Parathyroid adenoma (tissue), 2 donors: ENCODE results near the gene DAZAP1.

Experiments used
- H2AFZ ChIP-seq: fragments of 300-600 bp; sonication (generic); one replicate; pipeline ENCODE4 v1.7.0; 2017; ENCODE audit warnings: antibody characterized with exemption, mild to moderate bottlenecking
- H3K27ac ChIP-seq: fragments of 300-600 bp; sonication (generic); one replicate; pipeline ENCODE4 v1.7.0; 2017
- H3K27me3 ChIP-seq: fragments of 300-600 bp; sonication (generic); one replicate; pipeline ENCODE4 v1.7.0; 2017; ENCODE audit warnings: low read length; ENCODE audit not compliant: control insufficient read depth, insufficient read depth
- H3K36me3 ChIP-seq: fragments of 300-600 bp; sonication (generic); one replicate; pipeline ENCODE4 v1.7.0; 2017; ENCODE audit warnings: low read length; ENCODE audit not compliant: control insufficient read depth, insufficient read depth
- H3K4me1 ChIP-seq: fragments of 300-600 bp; sonication (generic); one replicate; pipeline ENCODE4 v1.7.0; 2017; ENCODE audit warnings: control low read depth
- H3K4me2 ChIP-seq: fragments of 300-600 bp; sonication (generic); one replicate; pipeline ENCODE4 v1.7.0; 2017; ENCODE audit warnings: low read length
- H3K4me3 ChIP-seq: fragments of 300-600 bp; sonication (generic); one replicate; pipeline ENCODE4 v1.7.0; 2017; ENCODE audit warnings: low read depth, low read length
- H3K79me2 ChIP-seq: fragments of 300-600 bp; sonication (generic); one replicate; pipeline ENCODE4 v1.7.0; 2017; ENCODE audit warnings: control low read depth
- H3K9ac ChIP-seq: fragments of 300-600 bp; sonication (generic); one replicate; pipeline ENCODE4 v1.7.0; 2017; ENCODE audit warnings: mild to moderate bottlenecking
- H3K9me3 ChIP-seq: fragments of 300-600 bp; sonication (generic); one replicate; pipeline ENCODE4 v1.7.0; 2017; ENCODE audit warnings: low read length; ENCODE audit not compliant: control insufficient read depth
- CTCF ChIP-seq: fragments of 300-600 bp; sonication (generic); IDR thresholded peaks from one replicate; pipeline ENCODE4 v1.7.0; 2017; ENCODE audit warnings: antibody characterized with exemption, mild to moderate bottlenecking
- donor health status: primary hyperparathyroidism.

The DAZAP1 gene

GRCh38 chr19:1421958-1422305, 14.5 kb downstream of the DAZAP1 start:
- no peak overlapping the region for H2AFZ ChIP-seq
- H3K27ac ChIP-seq: no peak overlapping the region
- no peak overlapping the region for H3K9ac ChIP-seq
- H3K4me2 ChIP-seq: no peak overlapping the region
- no peak overlapping the region for H3K4me3 ChIP-seq
- peaks cover 60% of the 10 kb centered on the region for H3K79me2 ChIP-seq
- peaks cover 3% of the 10 kb centered on the region for H3K4me1 ChIP-seq
- no peaks in the 10 kb centered on the region for H3K9me3 ChIP-seq
- no peak for TF ChIP-seq CTCF
- H3K27me3 ChIP-seq: no peaks in the 10 kb centered on the region
- H3K36me3 ChIP-seq: no peaks in the 10 kb centered on the region

- Histone ChIP-seq H3K4me3 (no peak overlapping the region), H3K9ac (no peak overlapping the region), H3K79me2 (peaks cover 56% of the 10 kb centered on the region), H3K27ac (no peak overlapping the region), H3K36me3 (no peaks in the 10 kb centered on the region), H3K4me2 (no peak overlapping the region), H3K9me3 (no peaks in the 10 kb centered on the region), H2AFZ (no peak overlapping the region), H3K4me1 (no peaks in the 10 kb centered on the region), H3K27me3 (no peaks in the 10 kb centered on the region)
- TF ChIP-seq CTCF: no peak
Measured at GRCh38 chr19:1422360-1422759, 15.0 kb downstream of the DAZAP1 start.

GRCh38 chr19:1422943-1423342, 15.6 kb downstream of the DAZAP1 start:
- Histone ChIP-seq H3K4me1 (no peaks in the 10 kb centered on the region), H2AFZ (no peak overlapping the region), H3K79me2 (peaks cover 51% of the 10 kb centered on the region), H3K4me3 (no peak overlapping the region), H3K9me3 (no peaks in the 10 kb centered on the region), H3K9ac (no peak overlapping the region), H3K27ac (no peak overlapping the region), H3K36me3 (no peaks in the 10 kb centered on the region), H3K27me3 (no peaks in the 10 kb centered on the region), H3K4me2 (no peak overlapping the region)
- TF ChIP-seq CTCF: no peak

- H2AFZ ChIP-seq: no peak overlapping the region
- H3K4me2 ChIP-seq: no peak overlapping the region
- no peak for TF ChIP-seq CTCF
- no peak overlapping the region for H3K4me3 ChIP-seq
- peaks cover 44% of the 10 kb centered on the region for H3K79me2 ChIP-seq
- no peak overlapping the region for H3K27ac ChIP-seq
- H3K4me1 ChIP-seq: no peaks in the 10 kb centered on the region
- no peaks in the 10 kb centered on the region for H3K9me3 ChIP-seq
- H3K36me3 ChIP-seq: no peaks in the 10 kb centered on the region
- no peak overlapping the region for H3K9ac ChIP-seq
- H3K27me3 ChIP-seq: no peaks in the 10 kb centered on the region
Measured at GRCh38 chr19:1423436-1424191, 16.2 kb downstream of the DAZAP1 start.
